ENCODE data around the gene LPCAT4.
"Not testable (repeated sequence)": the region's sequence is repeated elsewhere in the genome, so short reads cannot be mapped to it uniquely, and the experiment has no call there.

The LPCAT4 gene

DNA sequence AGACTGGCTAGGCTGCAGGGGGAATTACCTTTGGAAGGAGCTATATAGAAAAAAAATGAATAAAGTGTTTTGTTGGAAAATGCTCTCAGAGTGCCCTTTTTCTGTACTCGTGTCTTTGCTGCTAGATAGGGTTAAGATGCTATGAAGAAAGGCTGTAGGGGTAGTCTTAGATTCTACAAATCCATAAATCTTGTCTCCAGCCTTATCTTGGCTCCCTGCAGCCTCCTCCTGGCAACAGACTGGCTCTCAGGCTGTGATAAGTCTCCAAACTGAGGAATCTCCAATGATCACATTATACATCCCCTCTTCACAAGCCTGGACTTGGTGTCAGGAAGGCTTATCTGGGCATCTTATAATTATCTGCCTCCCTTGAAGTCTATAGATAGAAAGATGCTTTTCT lies 9.3 kb downstream of the LPCAT4 start:
- TF ChIP-seq CTCF (IDR thresholded peaks at IDR 0.05; ENCODE audit: low read depth, low read length), result no peak

DNA sequence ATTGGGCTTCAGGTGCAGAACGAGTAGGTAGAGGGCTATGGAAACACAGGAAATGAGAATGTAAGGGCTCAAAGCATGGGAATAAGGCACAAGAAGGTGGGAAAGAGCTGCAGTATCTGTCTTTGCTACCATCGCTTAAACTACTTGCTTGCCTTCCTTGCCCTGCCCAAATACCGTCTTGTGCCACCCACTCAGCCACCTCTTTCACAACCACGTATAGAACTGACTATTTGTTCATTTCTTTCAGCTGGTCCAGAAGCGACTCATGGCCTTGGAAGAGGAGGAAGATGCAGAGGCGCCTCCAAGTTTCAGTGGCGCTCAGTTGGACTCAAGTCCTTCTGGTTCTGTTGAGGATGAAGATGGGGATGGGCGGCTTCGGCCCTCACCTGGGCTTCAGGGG lies 11.8 kb downstream of the LPCAT4 start:
- no peak for TF ChIP-seq CTCF (IDR thresholded peaks at IDR 0.05; ENCODE audit: low read depth, low read length)
- H3K4me3 ChIP-seq (ENCODE audit: low read depth, low read length), result no peak overlapping the region

More for the DNA sequence above, 9.3 kb downstream of the LPCAT4 start:
- H3K4me3 ChIP-seq (ENCODE audit: low read depth, low read length), result no peak overlapping the region

GRCh38 chr15:34354286-34354685 lies 12.7 kb downstream of the LPCAT4 start:
- no peak for TF ChIP-seq CTCF (IDR thresholded peaks at IDR 0.05; ENCODE audit: low read depth, low read length)
- H3K4me3 ChIP-seq (ENCODE audit: low read depth, low read length), result no peak overlapping the region

- no peak for TF ChIP-seq CTCF (IDR thresholded peaks at IDR 0.05; ENCODE audit: low read depth, low read length)
- H3K4me3 ChIP-seq (ENCODE audit: low read depth, low read length), result no peak overlapping the region
Measured at GRCh38 chr15:34353627-34354026, 13.4 kb downstream of the LPCAT4 start.

DNA sequence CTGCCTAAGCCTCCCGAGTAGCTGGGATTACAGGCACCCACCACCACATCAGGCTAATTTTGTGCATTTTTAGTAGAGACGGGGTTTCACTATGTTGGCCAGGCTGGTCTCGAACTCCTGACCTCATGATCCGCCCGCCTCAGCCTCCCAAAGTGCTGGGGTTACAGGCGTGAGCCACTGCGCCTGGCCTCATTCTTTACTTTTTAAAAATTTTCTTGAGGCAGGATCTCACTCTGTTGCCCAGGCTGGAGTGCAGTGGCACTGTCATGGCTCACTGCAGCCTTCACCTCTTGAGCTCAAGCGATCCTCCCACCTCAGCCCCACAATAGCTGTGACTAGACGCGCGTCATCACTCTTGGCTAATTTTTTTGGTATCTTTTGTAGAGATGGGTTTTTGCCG lies 14.0 kb downstream of the LPCAT4 start:
- H3K4me3 ChIP-seq (ENCODE audit: low read depth, low read length), result not testable (repeated sequence)

- H3K4me3 ChIP-seq (ENCODE audit: low read depth, low read length), result no peak overlapping the region
- TF ChIP-seq CTCF (IDR thresholded peaks at IDR 0.05; ENCODE audit: low read depth, low read length), result no peak
Measured at GRCh38 chr15:34349769-34350168, 17.2 kb downstream of the LPCAT4 start.

- no peak overlapping the region for H3K4me3 ChIP-seq (ENCODE audit: low read depth, low read length)
- no peak for TF ChIP-seq CTCF (IDR thresholded peaks at IDR 0.05; ENCODE audit: low read depth, low read length)
Measured at GRCh38 chr15:34348735-34349300, 18.2 kb downstream of the LPCAT4 start.

- TF ChIP-seq CTCF (IDR thresholded peaks at IDR 0.05; ENCODE audit: low read depth, low read length), result no peak
- H3K4me3 ChIP-seq (ENCODE audit: low read depth, low read length), result no peak overlapping the region
Measured at GRCh38 chr15:34347951-34348638, 18.9 kb downstream of the LPCAT4 start.
